ENCODE results near the gene CRYL1. TPM values are rescaled to one million over a fixed set of nuclear protein-coding genes. Genes with fewer than 3 reads are reported as not detected.

Gene CRYL1
- total RNA-seq, 4 donors from 2014 or later, result 39.1 to 63.6 (median 54.2) TPM

GRCh38 chr13:20392530-20392929 lies 133.1 kb downstream of the CRYL1 start:
- TF ChIP-seq CTCF (IDR thresholded peaks at IDR 0.05; ENCODE audit: low read depth), result no peak

GRCh38 chr13:20391597-20392452 lies 133.8 kb downstream of the CRYL1 start:
- no peak for TF ChIP-seq CTCF (IDR thresholded peaks at IDR 0.05; ENCODE audit: low read depth)

GRCh38 chr13:20390526-20391175 lies 135.0 kb downstream of the CRYL1 start:
- TF ChIP-seq CTCF (IDR thresholded peaks at IDR 0.05; ENCODE audit: low read depth), result no peak

GRCh38 chr13:20389696-20390525 lies 135.7 kb downstream of the CRYL1 start:
- TF ChIP-seq CTCF (IDR thresholded peaks at IDR 0.05; ENCODE audit: low read depth), result no peak

- TF ChIP-seq CTCF (IDR thresholded peaks at IDR 0.05; ENCODE audit: low read depth), result no peak
Measured at GRCh38 chr13:20388184-20388583, 137.5 kb downstream of the CRYL1 start.

GRCh38 chr13:20387441-20387971 lies 138.2 kb downstream of the CRYL1 start:
- TF ChIP-seq CTCF (IDR thresholded peaks at IDR 0.05; ENCODE audit: low read depth), result no peak

All from subcutaneous adipose tissue (tissue), 4 donors.